Stimulated activated CD8-positive, alpha-beta memory T cell treated with anti-CD3 and anti-CD28 coated beads, Interleukin-4, amount 100 ng/mL, for 4 hours (primary cell): ENCODE data around the gene ZC3H18.
"Not testable (repeated sequence)": the region's sequence is repeated elsewhere in the genome, so short reads cannot be mapped to it uniquely, and the experiment has no call there.

Source experiments
- DNase-seq, 2 donors: peaks; one replicate each; pipeline ENCODE4 v3.0.0-alpha.2; 2020; ENCODE audit warnings: low read depth in 2 of 2, low spot score in 1 of 2

ZC3H18 gene

GRCh38 chr16:88651989-88652761, 82.0 kb downstream of the ZC3H18 start:
- DNase-seq = no peak

- DNase-seq = no peak
Observed at GRCh38 chr16:88652762-88653063, 82.5 kb downstream of the ZC3H18 start.

- no peak for DNase-seq
Observed at GRCh38 chr16:88653101-88653500, 82.9 kb downstream of the ZC3H18 start.

GRCh38 chr16:88653596-88654362, 83.6 kb downstream of the ZC3H18 start:
- no peak for DNase-seq

GRCh38 chr16:88654363-88655052, 84.3 kb downstream of the ZC3H18 start:
- no peak for DNase-seq

- DNase-seq = no peak
Observed at GRCh38 chr16:88655053-88655732, 85.0 kb downstream of the ZC3H18 start.

- DNase-seq = no peak
Observed at GRCh38 chr16:88655733-88656281, 85.6 kb downstream of the ZC3H18 start.

- no peak for DNase-seq
Observed at GRCh38 chr16:88656291-88656980, 86.2 kb downstream of the ZC3H18 start.

GRCh38 chr16:88657371-88657770, 87.2 kb downstream of the ZC3H18 start:
- no peak for DNase-seq

GRCh38 chr16:88658714-88659113, 88.5 kb downstream of the ZC3H18 start:
- DNase-seq = no peak

GRCh38 chr16:88659160-88659559, 89.0 kb downstream of the ZC3H18 start:
- no peak for DNase-seq

- DNase-seq = no peak
Observed at GRCh38 chr16:88661468-88661867, 91.3 kb downstream of the ZC3H18 start.

- no peak for DNase-seq
Observed at GRCh38 chr16:88662222-88662842, 92.1 kb downstream of the ZC3H18 start.

- DNase-seq = peak; percentile 86 to 94
Observed at GRCh38 chr16:88662843-88663606, 92.8 kb downstream of the ZC3H18 start, which contains the start of gene MVD. Gene MVD (minus strand): TSS chr16:88663091. CDS start chr16:88663080, 11 bp downstream.

GRCh38 chr16:88665148-88665547, 94.9 kb downstream of the ZC3H18 start:
- DNase-seq = no peak

GRCh38 chr16:88665570-88665969, 95.4 kb downstream of the ZC3H18 start:
- no peak for DNase-seq

- DNase-seq = no peak
Observed at GRCh38 chr16:88667461-88667860, 97.3 kb downstream of the ZC3H18 start.

GRCh38 chr16:88669493-88669892, 99.3 kb downstream of the ZC3H18 start:
- DNase-seq = not testable (repeated sequence)

GRCh38 chr16:88669980-88670379, 99.8 kb downstream of the ZC3H18 start:
- no peak for DNase-seq
